HG03135 (cell line): ENCODE data around the gene ATPAF2.

Experiments used
- ATAC-seq: cut with Tn5 transposase; IDR thresholded peaks from one replicate; pipeline ENCODE4 v1.9.1; 2021; ENCODE audit warnings: mild to moderate bottlenecking, moderate library complexity; ENCODE audit not compliant: unreplicated experiment

Gene ATPAF2

DNA sequence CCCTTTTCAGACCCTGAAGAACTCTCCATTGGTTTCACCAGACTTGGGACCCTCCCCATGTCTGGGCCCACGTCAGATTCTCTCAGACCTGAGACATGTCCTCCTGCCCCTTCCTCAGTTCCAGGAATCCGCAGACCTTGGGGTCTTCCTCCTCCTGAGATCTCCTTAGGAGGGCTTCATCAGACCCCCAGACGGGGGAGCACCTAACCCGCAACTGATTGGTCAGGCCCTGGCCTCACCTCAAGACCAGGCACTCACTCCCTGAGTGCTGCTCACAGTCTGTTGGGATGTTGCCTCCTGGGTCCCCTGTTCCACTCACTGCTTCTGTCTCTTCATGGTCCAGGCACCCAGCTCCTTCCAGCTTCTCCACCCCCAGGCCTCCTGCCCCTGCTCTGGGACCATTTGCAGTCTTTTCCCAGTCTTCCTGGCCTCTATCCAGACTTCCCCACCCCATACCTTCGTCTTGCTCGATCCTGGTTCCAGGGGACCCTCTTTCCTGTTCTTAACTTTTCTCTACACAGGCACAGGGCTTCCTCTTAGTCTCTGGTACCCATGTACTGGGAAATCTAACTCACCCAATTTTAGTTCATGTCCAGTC is 1.4 kb upstream of the ATPAF2 start:
- ATAC-seq, result no peak

- peak; percentile 22 for ATAC-seq
Measured at GRCh38 chr17:18039535-18040260, 730 bp upstream of the ATPAF2 start.

DNA sequence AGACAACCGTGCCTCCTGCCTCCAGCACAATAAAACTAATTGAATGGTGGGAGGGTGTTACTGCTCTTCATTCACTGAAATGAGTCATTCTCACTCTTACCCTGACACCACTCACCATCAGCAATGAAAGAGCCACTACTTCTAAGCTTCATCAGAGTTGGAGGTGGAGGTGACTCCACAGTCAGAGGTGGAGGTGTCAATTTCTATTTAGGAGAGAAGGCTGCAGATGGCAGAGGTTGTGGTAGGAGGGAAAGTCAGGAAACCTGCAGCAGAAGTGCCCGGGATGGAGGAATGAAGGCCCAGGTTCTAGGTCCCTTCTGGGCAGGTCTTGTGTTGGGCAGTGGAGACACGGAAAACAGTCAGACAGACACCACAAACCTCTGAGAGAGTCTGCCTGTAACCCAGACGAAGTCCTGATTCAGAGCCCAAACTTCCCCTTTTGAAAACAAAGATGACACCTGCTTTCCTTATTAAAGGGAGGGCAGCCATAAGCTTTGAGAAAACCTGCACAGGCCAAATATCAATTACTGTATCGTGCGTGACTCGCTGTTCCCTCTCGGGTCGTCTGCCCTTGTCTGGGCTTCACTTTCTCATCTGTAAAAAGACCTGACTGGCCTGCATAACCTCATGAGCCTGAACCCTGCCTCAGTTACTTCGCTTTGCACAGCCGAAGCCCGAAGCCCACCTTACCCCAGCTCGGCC is 668 bp downstream of the ATPAF2 start:
- ATAC-seq, result no peak

DNA sequence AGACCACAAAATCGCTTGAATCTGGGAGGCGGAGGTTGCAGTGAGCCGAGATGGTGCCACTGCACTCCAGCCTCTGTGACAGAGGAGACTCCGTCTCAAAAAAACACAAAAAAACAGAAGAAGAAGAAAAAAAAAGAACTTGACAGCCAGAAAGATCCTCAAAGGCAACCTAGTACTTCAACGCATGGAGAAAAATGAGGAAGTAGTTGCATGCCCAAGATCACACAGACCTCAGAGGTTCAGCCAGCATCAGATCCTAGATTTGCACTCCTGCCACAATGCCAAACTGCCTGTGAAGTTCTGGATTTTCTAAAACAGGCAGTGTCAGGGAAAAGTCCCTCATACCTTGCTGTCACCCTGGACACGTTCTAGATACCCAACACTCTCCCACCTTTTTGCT is 1.5 kb downstream of the ATPAF2 start:
- ATAC-seq, result no peak

DNA sequence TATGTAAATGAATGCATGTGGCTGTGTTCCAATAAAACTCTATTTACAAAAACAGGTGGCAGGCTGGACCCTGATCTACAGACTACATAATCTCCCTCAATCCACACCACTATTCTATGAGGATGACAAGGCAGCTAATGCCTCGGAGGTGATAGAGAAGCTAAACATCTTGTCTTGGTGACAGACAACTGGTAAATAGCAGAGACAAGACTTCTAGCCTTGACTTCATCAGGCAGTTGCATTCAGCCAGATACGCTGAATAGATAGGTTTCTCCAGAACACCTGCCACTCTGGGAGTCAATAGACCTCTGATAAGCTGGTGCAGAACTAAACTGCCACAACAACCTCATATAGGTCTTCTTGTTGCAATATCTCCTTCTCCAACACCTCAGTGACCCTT is 3.3 kb downstream of the ATPAF2 start:
- no peak for ATAC-seq

GRCh38 chr17:18033442-18034099 is 5.4 kb downstream of the ATPAF2 start:
- ATAC-seq, result peak; percentile 48

GRCh38 chr17:18031955-18032354 is 7.0 kb downstream of the ATPAF2 start:
- ATAC-seq, result no peak

DNA sequence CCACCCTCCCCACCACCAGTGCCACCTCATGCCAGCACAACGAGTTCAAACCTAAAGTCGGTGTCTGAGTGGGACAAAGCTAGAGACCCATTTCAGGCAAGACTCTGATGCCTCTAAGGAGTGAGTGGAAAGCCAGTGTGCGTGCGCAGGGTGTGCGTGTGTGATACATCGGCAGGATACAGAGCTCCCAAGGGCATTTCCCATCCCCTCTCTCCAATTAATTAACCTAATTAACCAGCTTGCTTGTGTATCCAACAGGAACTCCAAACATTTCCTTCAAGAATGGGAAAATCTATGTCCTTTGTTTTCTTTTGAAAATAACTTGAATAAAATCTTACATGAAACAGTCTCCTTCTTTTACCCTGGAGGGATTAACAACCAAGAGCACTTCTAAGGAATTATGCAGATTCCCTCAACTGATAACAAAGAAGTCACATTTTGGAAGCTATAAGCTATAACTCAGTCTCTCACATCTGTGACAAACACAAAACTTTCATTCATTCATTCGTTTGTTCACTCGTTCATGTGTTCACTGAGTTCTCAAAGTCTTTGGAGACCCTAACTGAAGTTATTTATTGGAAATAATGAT is 9.9 kb downstream of the ATPAF2 start:
- ATAC-seq, result no peak

- ATAC-seq, result no peak
Measured at GRCh38 chr17:18028114-18028951, 10.6 kb downstream of the ATPAF2 start.

GRCh38 chr17:18027280-18027679 is 11.7 kb downstream of the ATPAF2 start:
- ATAC-seq, result no peak

- ATAC-seq, result no peak
Measured at GRCh38 chr17:18025945-18026776, 12.8 kb downstream of the ATPAF2 start.

DNA sequence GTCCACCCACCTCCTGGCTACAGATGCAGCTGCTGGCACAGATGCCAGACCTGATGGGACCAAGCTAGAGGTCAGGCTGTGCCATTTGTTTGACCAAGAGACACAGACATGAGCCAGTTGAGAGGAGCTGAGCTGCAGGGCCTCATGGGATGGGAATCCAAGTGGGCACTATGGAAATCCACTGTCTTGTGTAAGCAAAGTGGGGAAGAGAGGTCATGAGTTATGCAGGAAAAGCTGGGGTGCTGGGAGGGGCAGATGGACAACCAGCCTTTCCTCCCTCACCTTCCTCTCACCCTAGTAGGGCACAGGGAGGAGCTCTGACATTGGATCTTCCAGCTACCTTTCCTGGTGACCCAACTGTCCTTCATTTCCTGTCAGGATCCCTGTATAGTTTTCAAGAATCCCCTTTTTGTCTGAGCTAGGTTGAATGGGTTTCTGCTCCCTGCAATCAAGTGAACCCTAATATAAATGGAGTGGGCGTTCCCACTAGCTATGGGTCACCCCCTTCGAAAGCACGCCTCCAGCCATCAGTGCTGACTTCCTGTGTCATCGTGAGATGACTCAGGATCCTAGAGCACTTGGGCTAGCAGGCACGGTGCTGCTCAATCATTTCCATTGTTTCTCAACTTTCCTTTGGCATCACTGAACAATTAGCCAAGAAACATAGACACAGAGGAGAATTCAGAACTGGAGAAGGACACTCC is 13.6 kb downstream of the ATPAF2 start:
- ATAC-seq, result no peak

DNA sequence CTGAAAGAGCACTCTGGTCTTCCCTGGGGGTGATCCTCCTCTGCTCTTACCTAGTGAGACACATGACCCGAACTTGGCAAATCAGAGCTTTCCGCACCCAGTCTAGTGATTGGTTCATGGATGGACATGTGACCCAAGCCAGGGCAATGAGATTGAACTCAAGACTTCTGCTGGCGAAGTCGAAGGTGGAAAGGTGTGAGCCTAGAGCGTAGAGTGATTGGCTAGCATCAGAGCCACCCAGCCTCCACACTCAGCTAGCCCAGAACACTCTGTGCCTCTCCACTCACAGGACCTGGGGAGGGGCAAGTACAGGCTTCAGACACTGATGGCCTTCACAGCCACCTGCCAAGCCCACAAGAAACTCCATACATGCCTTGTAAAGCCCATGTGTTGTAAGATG is 17.6 kb downstream of the ATPAF2 start:
- no peak for ATAC-seq

DNA sequence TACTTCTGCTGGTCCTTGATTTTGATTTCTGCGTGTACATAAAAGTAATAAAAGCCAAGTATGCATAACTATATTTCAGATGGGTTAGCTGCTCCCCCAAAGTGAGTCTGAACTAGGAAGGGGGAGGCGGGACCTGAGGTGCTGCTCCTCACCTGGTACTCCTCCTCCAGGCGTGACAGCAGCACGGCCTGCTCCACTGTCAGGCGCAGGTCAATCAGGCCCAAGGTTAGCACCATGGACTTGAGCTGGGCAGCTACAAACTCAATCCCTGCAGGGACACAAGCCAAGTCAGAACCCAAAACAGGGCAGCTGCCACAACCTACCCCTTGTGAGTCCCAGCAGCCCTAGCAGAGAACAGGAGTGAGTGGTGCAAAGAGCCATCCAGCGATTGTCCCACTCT is 18.0 kb downstream of the ATPAF2 start:
- ATAC-seq, result no peak

DNA sequence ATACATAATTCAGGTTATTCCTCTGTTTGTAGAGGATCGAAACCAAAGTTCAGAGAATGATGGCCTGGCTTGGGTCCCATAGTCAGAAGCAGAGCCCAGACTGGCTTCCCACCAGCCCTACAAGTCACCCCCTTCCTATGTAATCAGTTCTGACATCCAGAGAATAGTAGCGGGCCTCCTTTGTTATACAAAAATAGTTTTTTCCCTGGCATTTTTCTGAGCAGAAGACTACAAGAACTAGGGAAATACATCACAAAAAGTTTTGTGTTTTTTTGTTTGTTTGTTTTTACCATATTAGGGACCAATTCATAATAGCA is 19.2 kb downstream of the ATPAF2 start:
- no peak for ATAC-seq

DNA sequence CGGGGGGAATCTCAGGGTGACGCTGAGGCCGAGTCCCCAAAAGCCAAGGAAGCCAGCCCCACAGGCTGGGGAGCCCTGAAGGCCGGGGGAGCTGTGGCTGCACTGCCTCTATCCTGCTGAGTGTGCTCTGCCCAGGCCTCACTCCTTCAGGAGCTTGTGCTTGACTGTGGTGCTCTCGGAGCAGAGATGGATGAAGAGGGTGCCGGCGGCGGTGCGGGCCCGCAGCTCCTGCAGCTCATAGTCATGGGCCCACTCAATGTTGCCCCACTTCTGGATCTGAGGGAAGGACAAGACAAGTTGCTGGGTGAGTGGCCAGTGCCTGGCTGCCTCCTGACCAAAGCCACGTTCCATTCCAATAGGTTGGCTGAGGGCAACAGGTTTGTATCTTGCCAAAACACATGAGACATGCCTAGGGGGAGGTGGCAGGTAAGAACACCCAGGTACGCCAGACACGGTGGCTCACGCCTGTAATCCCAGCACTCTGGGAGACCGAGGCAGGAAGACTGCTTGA is 20.5 kb downstream of the ATPAF2 start:
- no peak for ATAC-seq

DNA sequence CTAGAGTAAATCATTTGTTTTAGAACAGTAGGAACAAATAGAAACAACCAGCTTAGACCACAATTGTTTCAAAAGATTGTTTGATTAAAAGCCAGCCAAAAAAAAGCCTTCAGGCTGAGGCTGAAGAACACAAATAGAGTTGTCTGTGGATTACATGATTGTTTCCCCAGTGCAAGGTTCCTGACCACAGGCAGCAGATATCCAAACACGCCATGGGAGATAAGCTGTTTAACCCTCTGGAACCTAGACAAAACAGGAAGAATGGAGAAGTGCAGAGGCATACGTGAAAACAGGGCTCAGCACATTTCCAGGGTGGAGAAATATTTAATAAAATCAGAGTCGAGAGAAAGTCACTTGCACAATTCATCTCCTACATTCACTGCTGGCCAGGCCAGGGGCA is 21.0 kb downstream of the ATPAF2 start:
- ATAC-seq, result no peak

DNA sequence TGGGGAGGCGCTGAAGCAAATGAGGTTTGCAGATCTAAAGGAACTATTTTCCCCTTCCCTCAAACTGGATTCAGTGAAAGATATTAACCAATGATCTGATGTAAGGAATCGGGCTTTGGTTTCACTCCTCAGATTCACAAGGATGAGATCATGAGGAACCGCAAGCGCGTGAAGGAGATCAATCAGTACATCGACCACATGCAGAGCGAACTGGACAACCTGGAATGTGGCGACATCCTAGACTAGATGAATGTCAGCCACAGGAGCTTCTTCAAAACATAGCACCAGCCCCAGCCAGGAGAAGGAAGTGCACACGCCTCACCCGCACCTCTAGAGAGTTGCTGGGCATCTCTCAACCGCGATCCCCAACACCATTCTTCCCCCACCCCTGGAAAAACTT is 22.5 kb downstream of the ATPAF2 start:
- no peak for ATAC-seq

DNA sequence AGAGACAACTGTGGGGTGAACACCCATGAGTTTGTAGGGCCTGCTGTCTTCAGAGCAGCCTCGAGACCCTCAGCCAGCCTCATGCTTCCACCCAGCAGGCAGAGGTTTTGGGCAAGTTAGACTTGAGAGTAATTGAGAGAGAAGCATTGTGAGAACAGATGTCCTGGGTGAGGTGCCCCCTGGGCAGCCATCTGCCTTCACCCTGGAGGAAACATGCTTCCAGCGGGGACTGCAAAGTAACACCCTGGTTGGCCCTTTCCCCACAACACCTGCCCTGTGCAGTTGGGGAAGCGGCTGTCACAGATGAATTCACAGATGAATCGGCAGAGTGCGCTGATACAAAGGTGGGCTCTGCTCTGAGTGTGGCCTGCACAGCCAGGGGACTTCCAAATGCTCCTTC is 23.4 kb downstream of the ATPAF2 start:
- ATAC-seq, result no peak
